ENCODE data around the gene GZMM.

GZMM gene

GRCh38 chr19:554817-555216 lies 11.0 kb downstream of the GZMM start:
- Histone ChIP-seq H3K9me3 (ENCODE audit: severe bottlenecking) (no peaks in the 10 kb centered on the region), H3K27me3 (ENCODE audit: insufficient read depth, poor library complexity, severe bottlenecking) (no peaks in the 10 kb centered on the region), H3K4me3 (ENCODE audit: severe bottlenecking) (no peak overlapping the region), H3K4me1 (ENCODE audit: insufficient read depth, poor library complexity, severe bottlenecking) (no peaks in the 10 kb centered on the region), H3K36me3 (ENCODE audit: low read depth) (no peaks in the 10 kb centered on the region), H3K27ac (ENCODE audit: poor library complexity, severe bottlenecking) (no peak overlapping the region)
- ATAC-seq (ENCODE audit: low read depth) (no peak), DNase-seq (ENCODE audit: low spot score) (no peak)
- TF ChIP-seq, protein P1, sequence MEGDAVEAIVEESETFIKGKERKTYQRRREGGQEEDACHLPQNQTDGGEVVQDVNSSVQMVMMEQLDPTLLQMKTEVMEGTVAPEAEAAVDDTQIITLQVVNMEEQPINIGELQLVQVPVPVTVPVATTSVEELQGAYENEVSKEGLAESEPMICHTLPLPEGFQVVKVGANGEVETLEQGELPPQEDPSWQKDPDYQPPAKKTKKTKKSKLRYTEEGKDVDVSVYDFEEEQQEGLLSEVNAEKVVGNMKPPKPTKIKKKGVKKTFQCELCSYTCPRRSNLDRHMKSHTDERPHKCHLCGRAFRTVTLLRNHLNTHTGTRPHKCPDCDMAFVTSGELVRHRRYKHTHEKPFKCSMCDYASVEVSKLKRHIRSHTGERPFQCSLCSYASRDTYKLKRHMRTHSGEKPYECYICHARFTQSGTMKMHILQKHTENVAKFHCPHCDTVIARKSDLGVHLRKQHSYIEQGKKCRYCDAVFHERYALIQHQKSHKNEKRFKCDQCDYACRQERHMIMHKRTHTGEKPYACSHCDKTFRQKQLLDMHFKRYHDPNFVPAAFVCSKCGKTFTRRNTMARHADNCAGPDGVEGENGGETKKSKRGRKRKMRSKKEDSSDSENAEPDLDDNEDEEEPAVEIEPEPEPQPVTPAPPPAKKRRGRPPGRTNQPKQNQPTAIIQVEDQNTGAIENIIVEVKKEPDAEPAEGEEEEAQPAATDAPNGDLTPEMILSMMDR (IDR thresholded peaks at IDR 0.05; ENCODE audit: poor library complexity, severe bottlenecking): no peak

- no peak for ATAC-seq (ENCODE audit: low read depth)
- TF ChIP-seq, protein P1 (IDR thresholded peaks at IDR 0.05; ENCODE audit: poor library complexity, severe bottlenecking): no peak
- H3K4me1 ChIP-seq (ENCODE audit: insufficient read depth, poor library complexity, severe bottlenecking): no peaks in the 10 kb centered on the region
- no peak overlapping the region for H3K27ac ChIP-seq (ENCODE audit: poor library complexity, severe bottlenecking)
- DNase-seq (ENCODE audit: low spot score): no peak
- no peaks in the 10 kb centered on the region for H3K27me3 ChIP-seq (ENCODE audit: insufficient read depth, poor library complexity, severe bottlenecking)
- no peaks in the 10 kb centered on the region for H3K9me3 ChIP-seq (ENCODE audit: severe bottlenecking)
- H3K4me3 ChIP-seq (ENCODE audit: severe bottlenecking): no peak overlapping the region
- no peaks in the 10 kb centered on the region for H3K36me3 ChIP-seq (ENCODE audit: low read depth)
These were observed 11.6 kb downstream of the GZMM start for GRCh38 chr19:555474-555808.

DNA sequence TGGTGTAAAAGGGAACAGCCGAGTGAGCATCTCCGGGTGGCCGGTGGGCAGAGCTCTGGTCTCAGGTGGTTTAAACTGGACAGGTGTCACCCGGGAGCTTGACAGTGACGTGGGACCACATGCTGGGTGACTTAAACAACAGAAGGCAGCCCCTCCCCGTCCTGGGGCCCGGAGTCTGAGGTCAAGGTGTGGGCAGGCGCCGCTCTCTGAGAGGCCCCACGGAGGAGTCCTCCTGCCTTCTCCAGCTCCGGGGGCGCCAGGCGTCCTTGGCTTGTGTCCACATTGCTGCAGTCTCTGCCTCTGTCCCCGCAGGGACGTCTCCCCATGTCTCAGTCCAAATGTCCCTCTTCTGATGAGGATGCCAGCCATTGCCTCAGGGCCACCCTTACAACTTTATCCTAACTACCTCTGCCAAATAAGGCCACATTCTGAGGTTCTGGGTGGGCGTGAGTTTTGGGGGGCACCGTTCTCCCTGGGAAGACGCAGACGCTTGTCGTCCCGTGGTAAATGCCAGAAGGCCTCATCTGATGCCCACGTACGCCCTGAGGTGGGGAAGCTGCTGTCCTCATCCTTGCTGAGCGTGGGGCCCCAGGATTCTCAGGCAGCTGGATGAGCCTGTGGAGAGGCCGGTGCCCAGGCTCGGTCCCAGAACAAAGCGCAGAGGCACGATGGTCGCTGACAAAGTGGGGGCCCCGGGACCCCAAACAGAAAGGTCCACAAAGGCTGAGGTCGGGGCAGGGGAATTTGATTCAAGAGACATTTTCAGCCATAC lies 12.9 kb downstream of the GZMM start:
- no peak for ATAC-seq (ENCODE audit: low read depth)
- TF ChIP-seq, protein P1 (IDR thresholded peaks at IDR 0.05; ENCODE audit: poor library complexity, severe bottlenecking): no peak
- H3K27me3 ChIP-seq (ENCODE audit: insufficient read depth, poor library complexity, severe bottlenecking): no peaks in the 10 kb centered on the region
- H3K9me3 ChIP-seq (ENCODE audit: severe bottlenecking): no peaks in the 10 kb centered on the region
- DNase-seq (ENCODE audit: low spot score): no peak
- H3K36me3 ChIP-seq (ENCODE audit: low read depth): no peaks in the 10 kb centered on the region
- no peak overlapping the region for H3K4me3 ChIP-seq (ENCODE audit: severe bottlenecking)
- H3K4me1 ChIP-seq (ENCODE audit: insufficient read depth, poor library complexity, severe bottlenecking): no peaks in the 10 kb centered on the region
- no peak overlapping the region for H3K27ac ChIP-seq (ENCODE audit: poor library complexity, severe bottlenecking)

DNA sequence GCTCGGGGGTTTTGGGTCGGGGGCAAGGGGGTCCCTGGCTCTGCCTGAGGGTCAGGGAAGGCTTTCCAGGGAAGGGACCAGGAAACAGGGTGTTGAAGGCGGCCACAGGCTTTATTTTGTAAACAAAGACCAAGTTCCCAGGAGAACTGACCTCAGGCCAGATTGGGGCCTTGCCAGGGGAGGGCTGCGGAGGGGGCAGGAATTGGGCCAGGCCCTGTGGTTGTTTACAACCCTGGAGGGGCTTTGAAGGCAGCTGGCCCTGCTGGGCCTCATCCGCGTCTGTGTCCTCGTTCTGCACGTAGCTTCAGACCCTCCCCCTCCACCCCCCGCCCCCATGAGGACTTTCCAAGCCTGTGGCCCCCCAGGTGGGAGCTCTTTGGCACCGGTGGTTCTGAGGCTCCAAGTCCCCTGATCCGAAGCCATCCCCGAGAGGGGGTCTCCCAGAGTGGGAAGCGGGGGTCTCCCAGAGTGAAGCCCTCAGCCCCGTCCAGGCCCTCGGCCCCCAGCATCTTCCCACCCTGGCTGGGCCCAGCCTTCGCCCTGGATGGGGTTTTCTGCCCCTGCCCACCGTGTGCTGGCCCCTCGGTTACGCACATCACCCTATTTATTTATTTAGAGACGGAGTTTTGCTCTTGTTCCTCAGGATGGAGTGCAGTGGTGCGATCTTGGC lies 15.1 kb downstream of the GZMM start:
- TF ChIP-seq, protein P1 (IDR thresholded peaks at IDR 0.05; ENCODE audit: poor library complexity, severe bottlenecking): no peak
- Histone ChIP-seq H3K27me3 (ENCODE audit: insufficient read depth, poor library complexity, severe bottlenecking) (no peaks in the 10 kb centered on the region), H3K4me1 (ENCODE audit: insufficient read depth, poor library complexity, severe bottlenecking) (no peaks in the 10 kb centered on the region), H3K27ac (ENCODE audit: poor library complexity, severe bottlenecking) (no peak overlapping the region), H3K36me3 (ENCODE audit: low read depth) (no peaks in the 10 kb centered on the region), H3K9me3 (ENCODE audit: severe bottlenecking) (no peaks in the 10 kb centered on the region), H3K4me3 (ENCODE audit: severe bottlenecking) (no peak overlapping the region)
- DNase-seq (ENCODE audit: low spot score) (no peak), ATAC-seq (ENCODE audit: low read depth) (no peak)

GRCh38 chr19:560121-560520 lies 16.3 kb downstream of the GZMM start:
- TF ChIP-seq, protein P1 (IDR thresholded peaks at IDR 0.05; ENCODE audit: poor library complexity, severe bottlenecking): no peak
- H3K27me3 ChIP-seq (ENCODE audit: insufficient read depth, poor library complexity, severe bottlenecking): no peaks in the 10 kb centered on the region
- H3K4me1 ChIP-seq (ENCODE audit: insufficient read depth, poor library complexity, severe bottlenecking): no peaks in the 10 kb centered on the region
- no peak for ATAC-seq (ENCODE audit: low read depth)
- no peak for DNase-seq (ENCODE audit: low spot score)
- no peaks in the 10 kb centered on the region for H3K9me3 ChIP-seq (ENCODE audit: severe bottlenecking)
- H3K4me3 ChIP-seq (ENCODE audit: severe bottlenecking): no peak overlapping the region
- no peak overlapping the region for H3K27ac ChIP-seq (ENCODE audit: poor library complexity, severe bottlenecking)
- no peaks in the 10 kb centered on the region for H3K36me3 ChIP-seq (ENCODE audit: low read depth)
